NCI-H187 (cell line): ENCODE results near the gene ATP2C1.

ENCODE experiments used
- DNase-seq, 2 experiments: peaks; one replicate each; lab custom pipeline; 2025; lab: John Stamatoyannopoulos, UW

Gene ATP2C1

GRCh38 chr3:130975251-130975650 is 81.4 kb downstream of the ATP2C1 start:
- no peak for DNase-seq

GRCh38 chr3:130976706-130977105 is 82.8 kb downstream of the ATP2C1 start:
- no peak for DNase-seq

GRCh38 chr3:130979117-130979516 is 85.2 kb downstream of the ATP2C1 start:
- no peak for DNase-seq

GRCh38 chr3:130981469-130981868 is 87.6 kb downstream of the ATP2C1 start:
- DNase-seq: no peak

- no peak for DNase-seq
Measured at GRCh38 chr3:130990282-130990681, 96.4 kb downstream of the ATP2C1 start.

GRCh38 chr3:130991126-130991525 is 97.2 kb downstream of the ATP2C1 start:
- no peak for DNase-seq

GRCh38 chr3:130992344-130992743 is 98.5 kb downstream of the ATP2C1 start:
- peak in 1 of 2 experiments; percentile 15 for DNase-seq

- no peak for DNase-seq
Measured at GRCh38 chr3:130997289-130997688, 103.4 kb downstream of the ATP2C1 start.

GRCh38 chr3:131001071-131001470 is 107.2 kb downstream of the ATP2C1 start:
- no peak for DNase-seq

- DNase-seq: no peak
Measured at GRCh38 chr3:131004603-131005002, 110.7 kb downstream of the ATP2C1 start.

GRCh38 chr3:131007256-131007655 is 113.4 kb downstream of the ATP2C1 start:
- no peak for DNase-seq

GRCh38 chr3:131007782-131008181 is 113.9 kb downstream of the ATP2C1 start:
- no peak for DNase-seq

GRCh38 chr3:131008326-131008725 is 114.4 kb downstream of the ATP2C1 start:
- no peak for DNase-seq

- no peak for DNase-seq
Measured at GRCh38 chr3:131009698-131010097, 115.8 kb downstream of the ATP2C1 start.

GRCh38 chr3:131018970-131019369 is 125.1 kb downstream of the ATP2C1 start:
- DNase-seq: no peak

GRCh38 chr3:131020122-131020693 is 126.3 kb downstream of the ATP2C1 start:
- DNase-seq: no peak

- no peak for DNase-seq
Measured at GRCh38 chr3:131025539-131025938, 131.7 kb downstream of the ATP2C1 start.

GRCh38 chr3:131026321-131027151 is 132.7 kb downstream of the ATP2C1 start, which contains the start of the genes ASTE1 and NEK11:
Gene ASTE1 (minus strand): TSS chr3:131026825. CDS start chr3:131025306, 1,519 bp downstream.
Gene NEK11 (plus strand): TSS chr3:131026877. CDS start chr3:131029709, 2,832 bp downstream.
- DNase-seq: peak; percentile 72 to 88

- DNase-seq: no peak
Measured at GRCh38 chr3:131028844-131029243, 135.0 kb downstream of the ATP2C1 start.

- DNase-seq: no peak
Measured at GRCh38 chr3:131031660-131032059, 137.8 kb downstream of the ATP2C1 start.

GRCh38 chr3:131033480-131034080 is 139.7 kb downstream of the ATP2C1 start:
- peak in 1 of 2 experiments; percentile 24 for DNase-seq

GRCh38 chr3:131036200-131036816 is 142.4 kb downstream of the ATP2C1 start:
- DNase-seq: no peak
